Activated naive CD4-positive, alpha-beta T cell treated with anti-CD3 and anti-CD28 coated beads, Interleukin-2, amount 50 U/mL, for 16 hours (primary cell): Measurements from ENCODE around the gene RNU5B-1.

Source experiments
- DNase-seq: peaks from one replicate; pipeline ENCODE4 v3.0.0-alpha.2; 2020

The RNU5B-1 gene

DNA sequence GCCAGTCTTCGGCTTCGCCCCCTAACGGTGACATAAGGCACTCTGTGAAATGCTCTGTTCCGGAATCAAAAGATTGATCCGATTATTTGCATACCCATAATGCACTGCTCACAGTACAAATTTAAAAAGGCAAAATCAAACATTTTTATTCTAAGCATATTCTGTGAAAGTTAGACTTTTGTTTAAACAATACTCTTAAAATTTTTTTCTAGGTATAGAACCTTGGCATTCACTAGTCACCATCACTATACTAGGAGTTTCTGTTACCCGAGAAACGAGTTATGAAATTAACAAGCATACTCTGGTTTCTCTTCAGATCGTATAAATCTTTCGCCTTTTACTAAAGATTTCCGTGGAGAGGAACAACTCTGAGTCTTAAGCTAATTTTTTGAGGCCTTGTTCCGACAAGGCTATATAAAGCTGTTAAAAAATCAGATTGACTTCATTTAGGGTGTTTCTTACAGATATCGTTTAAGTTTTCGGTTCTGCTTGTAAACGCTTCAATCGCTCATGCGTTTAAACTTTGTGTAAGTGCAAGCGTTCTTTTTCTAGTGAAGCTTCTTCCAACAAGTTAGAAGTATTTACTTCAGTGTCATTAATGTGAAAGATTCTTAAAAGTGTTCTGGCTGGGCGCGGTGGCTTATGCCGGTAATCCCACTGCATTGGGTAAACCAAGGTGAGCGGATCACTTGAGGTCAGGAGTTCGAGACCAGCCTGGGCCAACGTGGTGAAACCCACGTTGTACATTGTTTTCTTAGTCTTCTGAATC lies at the start of gene RNU5B-1:
Gene RNU5B-1, plus strand, starts transcription at position 297 of the 769 bp plus-strand sequence.
- DNase-seq, result peak; percentile 84

DNA sequence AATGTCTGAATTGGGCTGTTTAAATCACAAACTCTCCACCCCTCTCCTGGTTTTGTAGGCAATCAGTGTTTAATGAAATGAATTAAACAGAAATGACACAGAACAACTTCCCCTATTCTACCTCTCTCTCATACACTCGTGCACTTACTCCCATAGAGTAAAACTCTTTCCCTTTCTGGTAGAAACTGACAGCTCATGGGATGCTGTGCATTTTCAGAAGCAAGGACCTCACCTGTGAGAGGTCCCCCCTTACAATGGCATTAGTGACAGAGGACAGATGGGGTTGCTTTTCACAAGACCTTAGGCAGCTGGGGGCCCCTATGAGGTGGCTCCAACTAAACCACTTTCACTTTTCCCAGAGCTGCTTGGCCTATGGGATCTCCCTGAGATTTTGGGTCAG lies 49.7 kb upstream of the RNU5B-1 start:
- DNase-seq, result no peak

DNA sequence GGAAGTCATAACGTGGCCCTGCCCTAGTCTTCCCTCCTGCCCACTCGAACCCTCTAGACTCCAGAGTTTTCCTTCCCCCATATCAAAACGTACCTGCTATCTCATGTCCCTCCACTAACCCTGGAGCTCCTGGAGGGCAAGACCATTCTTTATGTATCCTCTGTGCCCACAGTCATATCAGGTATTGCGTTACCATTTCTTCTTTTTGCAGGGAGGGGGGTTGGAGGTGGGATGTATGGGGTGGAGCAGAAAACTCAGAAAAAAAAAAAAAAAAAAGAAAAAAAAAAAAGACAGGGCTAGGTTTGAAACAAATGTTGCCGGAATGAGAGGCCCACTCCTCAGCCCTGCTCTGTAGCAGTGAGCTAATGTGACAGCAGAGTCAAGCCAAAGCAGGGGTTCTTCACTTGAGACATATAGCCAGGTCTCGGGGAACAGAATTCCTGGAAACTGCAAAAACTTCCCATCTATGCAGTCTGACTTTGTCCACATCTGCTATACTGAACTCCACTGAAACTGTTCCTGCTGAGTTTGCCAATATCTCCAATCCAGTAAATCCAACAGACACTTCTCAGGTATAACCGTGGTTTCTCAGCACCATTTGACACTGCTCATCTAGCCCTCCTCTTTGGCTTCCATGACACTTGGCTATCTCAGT lies 48.9 kb upstream of the RNU5B-1 start:
- DNase-seq, result no peak

DNA sequence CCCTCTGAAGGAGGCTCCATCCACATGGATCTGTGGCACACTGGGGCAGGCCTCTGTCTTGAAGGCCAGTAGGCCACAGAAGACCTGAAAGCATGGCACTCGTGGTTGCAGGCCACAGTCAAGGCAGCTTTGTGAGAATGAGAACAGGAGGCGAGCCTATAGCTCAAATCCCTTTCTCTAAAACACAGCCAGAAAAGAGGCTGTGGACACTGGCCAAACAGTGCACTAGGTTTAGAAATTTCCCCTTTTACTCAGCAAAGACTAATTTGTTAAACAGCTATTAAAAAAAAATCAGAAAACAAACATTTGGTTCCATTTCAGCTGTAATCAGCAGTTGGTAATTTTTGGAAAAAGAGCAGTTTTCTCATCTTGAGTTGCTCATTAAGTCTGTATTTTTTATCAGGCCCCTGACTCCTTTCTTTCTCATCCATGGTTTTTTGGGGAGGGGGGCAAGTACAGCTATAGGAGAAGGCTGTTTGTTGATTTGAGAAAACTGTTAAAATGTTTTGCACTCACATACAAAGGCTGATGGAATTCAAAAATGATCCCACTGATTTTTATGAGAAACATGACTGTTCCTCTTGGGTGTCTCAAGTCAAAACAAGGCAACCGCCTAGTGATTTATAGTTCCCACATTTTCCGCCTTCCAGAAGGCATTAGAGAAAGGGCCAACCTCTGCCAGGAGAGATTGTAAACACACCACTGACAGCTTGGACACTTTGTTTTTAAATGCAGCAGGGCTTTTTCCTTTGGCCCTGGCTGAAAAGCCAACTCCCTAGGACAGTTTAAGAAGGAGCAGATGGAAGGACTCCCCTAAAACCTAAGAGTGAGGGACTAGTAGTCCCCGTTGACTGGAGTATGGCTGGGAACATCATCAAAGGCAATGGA lies 45.9 kb upstream of the RNU5B-1 start:
- no peak for DNase-seq

DNA sequence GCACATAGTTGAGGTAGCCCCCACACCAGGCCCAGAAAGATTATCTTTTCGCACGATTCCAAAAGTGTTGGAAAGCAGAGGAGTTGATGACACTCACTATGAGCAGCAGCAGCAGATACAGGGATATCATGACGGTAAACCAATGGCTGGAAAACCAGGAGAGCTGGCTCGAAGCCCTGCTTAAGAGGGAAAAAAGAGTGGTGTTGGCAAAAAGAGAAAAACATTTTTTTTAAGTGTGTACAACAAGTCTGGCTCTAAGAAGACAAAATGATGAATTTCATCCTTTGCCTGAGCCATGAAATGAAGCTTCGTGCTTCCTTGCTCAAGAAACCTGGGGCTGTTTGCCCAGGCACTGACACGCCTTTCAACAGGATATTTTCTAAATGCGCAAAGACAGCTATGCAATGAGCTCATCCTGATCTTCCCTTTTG lies 45.1 kb upstream of the RNU5B-1 start:
- no peak for DNase-seq

DNA sequence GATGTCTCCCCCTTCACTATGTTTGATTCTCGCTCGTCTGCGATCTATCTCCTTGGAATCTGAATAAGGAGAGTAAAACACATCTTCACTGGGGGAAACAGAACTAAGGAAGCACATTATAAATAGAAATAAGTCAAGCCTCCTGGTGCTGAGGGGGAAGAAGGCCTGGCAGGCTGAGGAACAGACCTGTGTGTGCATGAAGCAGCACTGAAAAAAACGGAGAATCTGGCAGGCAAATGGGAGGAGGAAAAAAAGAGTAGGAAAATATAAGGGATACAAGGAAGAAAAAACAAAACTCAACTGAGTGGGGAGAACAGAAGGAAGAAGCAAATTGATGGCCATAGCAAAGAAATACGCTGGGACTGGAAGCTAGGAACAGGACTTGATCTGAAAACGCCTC lies 43.5 kb upstream of the RNU5B-1 start:
- no peak for DNase-seq

DNA sequence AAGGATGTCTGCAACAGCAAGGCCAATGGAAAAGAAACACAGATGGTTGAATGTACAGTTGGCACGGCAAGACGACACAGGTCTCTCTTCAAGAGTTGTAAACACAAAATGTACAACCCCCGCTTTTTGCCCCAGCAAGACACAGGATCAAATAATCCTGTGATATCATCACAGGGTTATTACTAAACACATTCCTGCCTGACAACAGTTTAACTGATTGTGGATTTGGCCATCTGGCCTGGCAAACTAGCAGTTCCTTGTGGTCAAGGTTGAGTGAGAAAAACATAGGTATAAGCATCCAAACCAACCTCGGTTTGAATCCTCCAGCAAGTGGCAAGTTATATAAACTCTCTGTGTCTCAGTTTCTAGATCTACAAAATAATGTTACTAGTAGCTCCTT lies 41.2 kb upstream of the RNU5B-1 start:
- DNase-seq, result no peak

DNA sequence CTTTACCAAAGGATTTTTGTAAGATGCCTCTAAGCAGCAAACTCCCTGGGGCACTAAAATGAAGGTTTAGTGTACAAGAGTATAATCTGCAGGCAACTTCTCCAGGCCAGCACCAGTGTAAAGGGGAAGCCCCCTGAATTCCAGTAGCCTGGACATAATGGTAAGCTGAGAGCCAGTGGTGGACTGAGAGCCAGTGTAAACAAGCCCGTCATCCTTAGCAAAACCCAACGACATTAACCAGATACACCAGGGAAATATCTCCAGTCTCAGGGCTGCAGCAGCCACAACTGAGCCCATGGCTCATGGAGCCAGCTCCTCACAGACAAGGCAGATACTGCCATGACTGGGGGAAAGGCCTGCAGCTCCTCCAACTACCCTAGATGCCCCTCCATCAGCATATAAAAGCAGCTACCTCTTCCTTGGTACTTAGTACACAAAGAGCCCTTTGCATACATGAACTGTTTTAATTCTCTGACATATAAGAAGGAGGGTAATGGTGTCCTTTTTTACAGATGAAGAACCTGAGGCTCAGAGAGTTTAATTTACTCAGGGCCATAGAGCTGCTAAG lies 39.5 kb upstream of the RNU5B-1 start:
- DNase-seq, result no peak

DNA sequence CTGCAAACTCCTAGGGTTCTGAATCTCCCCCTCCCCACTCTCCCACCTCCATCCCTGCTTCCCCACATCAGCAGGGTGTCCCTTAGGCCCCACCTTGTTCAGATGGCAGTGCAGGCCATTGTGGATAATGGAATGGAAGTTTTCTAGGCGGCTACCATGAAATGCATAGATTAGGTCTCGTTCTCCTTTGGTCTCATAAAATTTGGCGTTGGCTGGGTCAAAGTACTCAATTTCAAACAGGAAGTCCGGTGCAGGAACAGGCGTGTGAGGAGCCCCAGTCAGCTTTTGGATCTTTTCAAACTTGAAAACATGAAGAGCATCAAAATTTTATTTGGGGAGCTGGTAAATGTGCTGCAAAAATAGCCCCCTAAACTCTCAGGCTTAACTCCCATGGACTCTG lies 38.0 kb upstream of the RNU5B-1 start:
- DNase-seq, result no peak

DNA sequence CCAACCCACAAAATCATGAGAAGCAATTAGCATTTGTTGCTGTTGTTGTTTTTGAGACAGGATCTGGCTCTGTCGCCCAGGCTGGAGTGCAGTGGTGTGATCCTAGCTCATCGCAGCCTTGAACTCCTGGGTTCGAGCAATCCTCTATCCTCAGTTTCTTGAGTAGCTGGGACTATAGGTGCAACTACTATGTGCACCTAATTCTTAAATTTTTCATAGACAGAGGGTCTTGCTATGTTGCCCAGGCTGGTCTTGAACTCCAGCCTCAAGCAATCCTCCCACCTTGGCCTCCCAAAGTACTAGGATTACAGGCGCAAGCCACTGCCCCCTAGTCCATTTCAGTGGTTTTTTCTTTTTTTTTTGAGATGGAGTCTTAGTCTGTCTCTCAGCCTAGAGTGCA lies 36.1 kb upstream of the RNU5B-1 start:
- no peak for DNase-seq

DNA sequence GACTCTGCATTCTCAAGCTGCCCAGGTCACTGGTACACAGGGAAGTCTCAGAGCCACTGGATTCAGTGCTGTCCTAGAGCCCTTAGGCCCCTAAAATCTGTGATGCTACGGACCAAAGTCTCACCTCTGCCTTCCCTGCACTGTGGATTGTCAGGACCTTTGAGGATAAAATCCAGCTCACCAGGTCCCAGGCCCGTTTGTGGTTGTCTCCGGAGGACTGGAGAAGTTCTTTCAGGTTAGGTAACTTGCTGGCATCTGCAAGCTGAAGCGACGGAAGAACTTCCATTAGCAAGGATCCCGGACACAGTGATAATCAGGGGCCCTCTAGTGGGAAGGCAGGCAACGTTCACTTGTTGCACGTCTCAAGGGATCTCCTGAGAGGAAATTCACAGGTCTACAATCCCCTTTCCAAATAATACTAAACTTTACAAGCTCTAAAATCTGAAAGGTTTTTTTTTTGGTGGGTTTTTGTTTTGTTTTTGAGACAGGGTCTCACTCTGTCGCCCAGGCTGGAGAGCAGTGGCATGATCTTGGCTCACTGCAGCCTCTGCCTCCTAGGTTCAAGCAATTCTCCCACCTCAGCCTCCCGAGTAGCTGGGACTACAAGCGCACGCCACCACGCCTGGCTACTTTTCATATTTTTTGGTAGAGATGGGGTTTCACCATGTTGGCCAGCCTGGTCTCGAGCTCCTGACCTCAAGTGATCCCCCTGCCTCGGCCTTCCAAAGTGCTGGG lies 33.5 kb upstream of the RNU5B-1 start:
- peak; percentile 30 for DNase-seq

DNA sequence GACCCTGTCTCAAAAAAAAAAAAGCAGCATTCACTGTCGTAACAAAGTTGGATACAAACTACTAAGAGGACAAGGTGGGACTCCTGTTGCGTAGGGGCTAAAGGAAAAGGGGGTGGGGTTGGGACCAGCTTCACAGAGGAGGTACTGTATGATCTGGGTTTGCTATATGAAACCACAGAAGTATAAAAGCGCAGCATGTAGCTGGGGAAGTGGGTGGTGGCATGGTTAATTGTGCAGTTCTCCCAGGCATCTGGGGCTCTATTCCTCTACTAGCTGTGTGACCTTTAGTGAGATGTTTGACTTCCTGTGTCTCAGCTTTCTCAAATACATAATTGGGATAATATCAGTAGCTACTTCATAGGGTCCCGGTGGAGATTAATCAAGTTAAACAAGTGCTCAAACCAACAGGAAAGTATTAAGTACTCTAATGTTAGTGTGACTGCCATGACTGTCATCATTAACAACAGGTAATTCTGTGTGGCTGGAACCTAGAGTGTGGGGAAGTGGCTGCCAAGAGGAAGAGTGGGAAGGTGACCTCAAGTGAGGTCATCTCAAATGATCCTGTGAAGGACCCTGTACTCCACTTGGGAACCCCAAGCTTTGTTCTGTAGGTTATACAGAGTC lies 29.3 kb upstream of the RNU5B-1 start:
- no peak for DNase-seq

DNA sequence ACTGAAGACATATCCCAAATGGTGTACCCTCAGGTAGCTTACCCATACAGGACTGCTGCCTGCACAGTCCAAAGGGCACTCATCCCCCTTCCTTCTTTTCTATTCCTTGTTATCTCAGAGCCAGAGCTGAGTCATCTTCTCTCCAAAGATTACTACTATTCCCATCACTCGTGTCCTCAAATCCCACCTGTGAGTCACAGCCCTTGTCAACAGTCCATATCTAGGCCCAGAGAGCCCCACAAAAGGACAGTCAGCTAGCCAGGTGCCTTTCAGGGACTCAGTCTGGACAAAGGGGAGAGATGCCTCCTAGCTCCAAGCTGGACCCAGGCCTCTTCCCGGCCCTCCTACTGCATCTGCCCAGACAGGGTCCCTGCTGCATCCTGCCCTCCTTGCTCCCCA lies 28.8 kb upstream of the RNU5B-1 start:
- no peak for DNase-seq

DNA sequence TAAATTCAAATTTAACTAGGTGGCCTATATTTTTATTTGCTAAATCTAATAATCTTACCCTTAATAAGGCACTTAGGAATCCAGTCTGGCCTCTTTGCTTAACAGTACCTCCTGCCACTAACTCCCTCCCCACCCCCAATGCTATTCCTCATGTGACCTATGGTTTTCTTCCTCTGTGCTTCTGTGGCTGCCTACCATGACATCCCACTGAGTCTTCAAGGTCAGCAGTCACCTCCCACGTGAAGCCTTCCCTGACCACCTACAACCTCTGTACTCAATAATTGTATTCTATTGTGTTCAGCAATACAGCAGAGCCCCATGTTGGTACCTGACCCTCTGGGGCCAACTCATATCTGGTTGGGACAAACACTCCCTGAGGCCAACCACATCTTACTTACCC lies 27.5 kb upstream of the RNU5B-1 start:
- DNase-seq, result no peak

DNA sequence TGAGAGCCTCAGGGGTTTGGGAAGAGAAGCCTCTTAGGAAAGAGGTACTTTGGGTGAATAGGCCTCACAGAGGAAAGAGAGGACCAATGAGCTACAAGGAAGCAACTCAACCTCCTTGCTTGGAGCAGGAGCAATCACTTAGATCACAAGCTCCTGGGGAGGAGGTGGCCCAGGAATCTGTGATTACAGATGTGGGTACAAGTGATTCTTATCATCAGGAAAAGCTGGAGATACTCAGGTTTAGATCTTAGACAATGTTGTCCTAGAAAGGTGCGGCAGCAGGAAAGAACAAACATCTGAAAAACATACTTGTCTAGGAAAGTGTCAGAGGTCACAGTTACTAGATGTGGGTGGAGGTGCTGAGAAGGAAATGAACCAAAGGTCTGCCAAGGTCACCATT lies 26.0 kb upstream of the RNU5B-1 start:
- no peak for DNase-seq

DNA sequence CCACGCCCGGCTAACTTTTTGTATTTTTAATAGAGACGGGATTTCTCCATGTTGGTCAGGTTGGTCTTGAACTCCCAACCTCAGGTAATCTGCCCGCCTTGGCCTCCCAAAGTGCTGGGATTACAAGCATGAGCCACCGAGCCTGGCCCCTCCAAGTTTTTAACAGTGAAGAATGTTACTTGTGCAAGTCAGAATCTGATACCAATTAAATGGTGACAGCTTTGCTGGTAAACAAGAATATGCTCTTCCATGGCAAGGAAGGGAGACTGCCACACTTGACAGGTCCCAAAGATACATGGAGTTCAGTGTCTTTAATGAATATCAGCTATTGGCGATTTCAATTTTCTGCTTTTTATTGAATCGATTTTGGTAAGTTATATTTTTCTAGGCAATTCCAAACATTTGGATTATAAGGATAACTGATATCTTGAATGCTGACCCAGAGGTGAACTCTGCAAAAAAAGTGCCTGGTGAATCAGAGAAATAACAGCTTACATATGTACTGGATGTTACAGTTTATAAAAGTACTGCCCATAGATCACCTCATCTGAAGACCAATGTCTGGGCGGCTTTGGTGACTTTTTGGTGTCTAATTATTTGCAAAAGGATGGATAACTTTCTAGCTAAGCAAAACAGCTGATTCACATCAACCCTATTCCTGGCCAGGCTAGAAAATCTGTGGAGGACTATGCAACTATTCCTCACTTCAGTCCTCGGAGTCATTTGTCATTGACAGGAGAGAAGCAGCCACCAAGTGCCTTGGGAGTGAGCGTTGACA lies 19.0 kb upstream of the RNU5B-1 start:
- no peak for DNase-seq

DNA sequence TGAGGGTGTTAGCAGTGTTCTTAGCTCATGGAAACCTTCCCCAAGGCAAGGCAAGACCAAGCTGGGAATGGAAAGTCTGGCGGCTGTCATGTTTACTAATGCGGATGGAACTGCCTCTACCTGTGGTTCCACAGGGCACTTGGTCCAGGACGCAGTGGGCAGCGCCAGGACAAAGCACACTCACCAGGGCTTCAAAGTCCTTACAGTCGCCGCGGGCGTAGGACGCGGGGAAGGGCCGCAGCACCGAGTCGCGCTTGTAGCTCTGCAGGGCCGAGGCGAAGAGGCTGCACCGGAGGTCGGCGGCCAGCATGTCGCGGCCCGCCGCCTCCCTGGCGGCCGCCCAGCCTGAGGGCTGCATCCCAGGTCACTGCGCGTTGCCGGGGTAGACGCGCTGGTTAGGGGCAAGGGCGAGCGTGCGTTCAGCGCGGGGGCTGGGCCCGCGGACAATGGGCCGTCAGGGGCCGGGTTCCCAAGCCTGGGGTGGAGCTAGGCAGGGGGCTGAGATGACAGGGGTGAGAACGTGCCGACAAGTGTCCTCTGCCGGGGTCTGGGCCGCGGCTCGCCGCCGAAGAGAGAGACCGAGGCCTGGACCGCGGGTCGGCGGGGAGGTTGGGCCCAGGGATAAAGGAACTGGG lies 18.3 kb upstream of the RNU5B-1 start:
- DNase-seq, result no peak

DNA sequence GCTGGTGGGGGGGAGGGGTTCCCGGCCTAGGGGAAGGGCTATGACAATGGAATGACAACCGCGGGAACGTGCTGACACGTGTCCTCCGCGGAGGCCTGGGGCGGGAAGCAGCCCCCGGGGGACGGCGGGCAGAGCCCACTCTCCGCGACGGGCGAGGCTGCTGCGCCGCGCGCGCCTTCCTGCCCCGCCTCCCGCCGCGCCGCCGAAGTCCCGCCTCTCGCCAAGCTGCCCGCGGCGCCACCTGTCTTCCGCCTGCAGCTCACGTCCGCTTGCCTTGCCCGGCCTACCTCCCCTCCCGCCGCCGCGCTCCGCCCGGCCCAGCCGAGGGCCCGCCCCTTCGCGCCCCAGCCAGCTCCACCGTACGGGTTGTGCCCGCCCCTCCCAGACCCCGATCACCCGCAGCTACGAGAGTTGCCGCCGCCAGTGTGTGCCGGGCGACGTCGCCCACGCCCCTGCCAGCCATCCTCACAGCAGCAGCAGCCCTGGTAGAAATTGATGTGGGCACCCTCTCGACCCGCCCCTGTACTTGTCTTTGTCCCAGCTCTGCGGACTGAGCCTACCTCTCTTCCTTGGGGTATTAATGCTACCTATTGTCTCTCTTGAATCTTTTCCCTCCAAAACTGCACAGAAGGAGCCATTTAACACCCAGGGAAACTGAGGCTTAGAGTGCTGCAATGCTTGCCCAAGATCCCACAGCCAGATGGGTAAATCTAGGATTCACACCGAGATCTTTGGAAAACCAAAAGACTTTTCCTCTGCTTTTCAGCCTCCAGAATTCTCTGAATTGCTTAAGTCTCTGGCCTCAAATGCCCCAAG lies 17.6 kb upstream of the RNU5B-1 start, which contains the start of gene PARP16:
Gene PARP16, minus strand, starts transcription at position 180 of the 816 bp plus-strand sequence. CDS start 457 bp downstream, outside the sequence.
- peak; percentile 92 for DNase-seq

DNA sequence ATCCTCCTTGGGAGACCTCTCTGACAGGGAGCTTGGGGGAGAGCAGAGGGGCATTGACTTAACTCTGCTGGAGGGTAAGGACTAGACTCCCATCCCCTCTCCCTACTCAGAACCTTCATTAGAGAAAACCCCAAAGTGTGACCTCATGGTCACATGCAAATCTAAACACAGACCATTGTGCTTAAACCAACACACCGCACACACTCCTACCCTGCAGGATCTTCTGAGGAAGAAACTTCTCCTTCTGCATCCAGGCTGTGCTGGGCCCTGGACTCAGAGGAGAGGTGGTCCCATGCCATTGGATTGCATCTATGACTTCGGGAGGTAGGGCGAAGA lies 17.0 kb upstream of the RNU5B-1 start:
- no peak for DNase-seq
